Measurements from ENCODE around the gene KCNJ5.

The KCNJ5 gene

GRCh38 chr11:128964463-128964930, 73.3 kb downstream of the KCNJ5 start:
- no peak for DNase-seq

- no peak for DNase-seq
Measured at GRCh38 chr11:128965485-128965884, 74.3 kb downstream of the KCNJ5 start.

- DNase-seq = no peak
Measured at GRCh38 chr11:128967578-128967977, 76.4 kb downstream of the KCNJ5 start.

- DNase-seq = no peak
Measured at GRCh38 chr11:128968916-128969315, 77.8 kb downstream of the KCNJ5 start.

Measured in femur (tissue), 1 donor.